Colonic mucosa (tissue), 4 donors: ENCODE results near the gene CTNND2. TPM values are rescaled to one million over a fixed set of nuclear protein-coding genes. Genes with fewer than 3 reads are reported as not detected.

Experiments
- DNase-seq: peaks from one replicate; pipeline ENCODE4 v3.0.0-alpha.2; 2020
- H3K27ac ChIP-seq: fragments of 200-600 bp; one replicate; pipeline ENCODE4 v1.8.0; 2021
- H3K27me3 ChIP-seq: fragments of 200-600 bp; one replicate; pipeline ENCODE4 v1.8.0; 2021
- H3K36me3 ChIP-seq: fragments of 200-600 bp; one replicate; pipeline ENCODE4 v1.8.0; 2021
- H3K4me1 ChIP-seq: fragments of 200-600 bp; one replicate; pipeline ENCODE4 v1.8.0; 2021; ENCODE audit warnings: mild to moderate bottlenecking
- H3K4me3 ChIP-seq: fragments of 200-600 bp; one replicate; pipeline ENCODE4 v1.8.0; 2021
- H3K9ac ChIP-seq, 2 donors: one replicate each; pipeline ENCODE4 v1.7.0; 2013; ENCODE audit warnings: control low read depth in 2 of 2, low read depth in 2 of 2, low read length in 2 of 2
- H3K9me3 ChIP-seq: fragments of 200-600 bp; one replicate; pipeline ENCODE4 v1.8.0; 2021
- CTCF ChIP-seq: fragments of 200-600 bp; IDR thresholded peaks from one replicate; pipeline ENCODE4 v1.8.0; 2022; ENCODE audit warnings: antibody characterized with exemption, mild to moderate bottlenecking
- intact Hi-C: fragments of 100-400 bp; cut with DNase I; formaldehyde crosslinking; loops from one replicate; pipeline ENCODE4 v1.14.1; 2022
- total RNA-seq, 2 donors: library from RNA; stranded (reverse); fragmentation: NEBNext Ultra II Directional in 1 of 2; extraction: Animal tissue kit (Norgen Biotek cat#: 25700) in 1 of 2; gene quantifications; one replicate each; pipeline ENCODE4 v1.2.1, GENCODE V29; 2021
- donor health status: healthy.
- donor health status: DM: no; HTN: no; CAD: no.
- donor health status: DM: no; HTN: no; CAD: no.

CTNND2 gene
- total RNA-seq, 2 donors from 2014 or later, result 1.1 TPM

GRCh38 chr5:11372191-11372590 lies 532.1 kb downstream of the CTNND2 start:
- Histone ChIP-seq H3K9me3 (no peaks in the 10 kb centered on the region), H3K9ac (no peak overlapping the region), H3K4me3 (no peak overlapping the region), H3K4me1 (no peaks in the 10 kb centered on the region), H3K27me3 (no peaks in the 10 kb centered on the region), H3K27ac (no peak overlapping the region), H3K36me3 (no peaks in the 10 kb centered on the region)
- no peak for DNase-seq
- intact Hi-C loops, result no loop called here
- TF ChIP-seq CTCF, result no peak

GRCh38 chr5:11371021-11371420 lies 533.2 kb downstream of the CTNND2 start:
- intact Hi-C loops, result no loop called here
- H3K9me3 ChIP-seq, result no peaks in the 10 kb centered on the region
- no peaks in the 10 kb centered on the region for H3K27me3 ChIP-seq
- H3K27ac ChIP-seq, result no peak overlapping the region
- no peak for DNase-seq
- no peaks in the 10 kb centered on the region for H3K36me3 ChIP-seq
- TF ChIP-seq CTCF, result no peak
- H3K4me3 ChIP-seq, result no peak overlapping the region
- H3K9ac ChIP-seq, result no peak overlapping the region
- no peaks in the 10 kb centered on the region for H3K4me1 ChIP-seq

- intact Hi-C loops, result no loop called here
- Histone ChIP-seq H3K36me3 (no peaks in the 10 kb centered on the region), H3K9me3 (no peaks in the 10 kb centered on the region), H3K27ac (no peak overlapping the region), H3K4me3 (no peak overlapping the region), H3K9ac (no peak overlapping the region), H3K27me3 (no peaks in the 10 kb centered on the region), H3K4me1 (no peaks in the 10 kb centered on the region)
- no peak for DNase-seq
- TF ChIP-seq CTCF, result no peak
Measured at GRCh38 chr5:11364531-11364930, 539.7 kb downstream of the CTNND2 start.

- Histone ChIP-seq H3K4me3 (no peak overlapping the region), H3K27me3 (no peaks in the 10 kb centered on the region), H3K4me1 (no peaks in the 10 kb centered on the region), H3K27ac (no peak overlapping the region), H3K9me3 (no peaks in the 10 kb centered on the region), H3K9ac (no peak overlapping the region), H3K36me3 (no peaks in the 10 kb centered on the region)
- no peak for TF ChIP-seq CTCF
- intact Hi-C loops, result no loop called here
- DNase-seq, result no peak
Measured at GRCh38 chr5:11363631-11364178, 540.5 kb downstream of the CTNND2 start.

GRCh38 chr5:11361768-11362167 lies 542.5 kb downstream of the CTNND2 start:
- H3K4me3 ChIP-seq, result no peak overlapping the region
- H3K9ac ChIP-seq, result no peak overlapping the region
- no peaks in the 10 kb centered on the region for H3K4me1 ChIP-seq
- H3K9me3 ChIP-seq, result no peaks in the 10 kb centered on the region
- no peak for TF ChIP-seq CTCF
- H3K27ac ChIP-seq, result no peak overlapping the region
- intact Hi-C loops, result no loop called here
- H3K27me3 ChIP-seq, result no peaks in the 10 kb centered on the region
- no peaks in the 10 kb centered on the region for H3K36me3 ChIP-seq
- no peak for DNase-seq
